Endothelial cell (in vitro differentiated cells): Measurements from ENCODE around the gene CSPG5. TPM values are rescaled to one million over a fixed set of nuclear protein-coding genes. Genes with fewer than 3 reads are reported as not detected.

ENCODE experiments used
- DNase-seq: peaks from one replicate; pipeline ENCODE4 v3.0.0; 2021; ENCODE audit warnings: low spot score
- H3K27ac Mint-ChIP-seq: one replicate; pipeline ENCODE4 v1.8.0; 2021; ENCODE audit warnings: mixed read lengths, inconsistent platforms; ENCODE audit not compliant: unreplicated experiment
- H3K27me3 Mint-ChIP-seq: one replicate; pipeline ENCODE4 v1.8.0; 2021; ENCODE audit warnings: mild to moderate bottlenecking, moderate library complexity, mixed read lengths, inconsistent platforms; ENCODE audit not compliant: unreplicated experiment
- H3K36me3 Mint-ChIP-seq: one replicate; pipeline ENCODE4 v1.8.0; 2021; ENCODE audit warnings: mild to moderate bottlenecking, low read depth, mixed read lengths, inconsistent platforms; ENCODE audit not compliant: unreplicated experiment
- H3K4me1 Mint-ChIP-seq: one replicate; pipeline ENCODE4 v1.8.0; 2021; ENCODE audit warnings: mild to moderate bottlenecking, mixed read lengths, inconsistent platforms; ENCODE audit not compliant: unreplicated experiment
- H3K4me3 Mint-ChIP-seq: one replicate; pipeline ENCODE4 v1.8.0; 2021; ENCODE audit warnings: mild to moderate bottlenecking, mixed read lengths, inconsistent platforms; ENCODE audit not compliant: unreplicated experiment
- H3K9me3 Mint-ChIP-seq: one replicate; pipeline ENCODE4 v1.8.0; 2021; ENCODE audit warnings: mixed read lengths, inconsistent platforms; ENCODE audit not compliant: unreplicated experiment
- total RNA-seq: library from RNA; stranded (reverse); fragmentation: NEBNext Ultra II Directional; extraction: Animal tissue kit (Norgen Biotek cat#: 25700); gene quantifications from one replicate; pipeline ENCODE4 v1.2.1, GENCODE V29; 2021; ENCODE audit not compliant: unreplicated experiment
- TF ChIP-seq, protein P1 (sequence below): fragments of 200-600 bp; sonication (generic); IDR thresholded peaks from one replicate; pipeline ENCODE4 v1.5.0; 2021; ENCODE audit warnings: antibody characterized with exemption; ENCODE audit not compliant: unreplicated experiment

Gene CSPG5
- total RNA-seq, 1 donor from 2014 or later: 0.23 TPM

DNA sequence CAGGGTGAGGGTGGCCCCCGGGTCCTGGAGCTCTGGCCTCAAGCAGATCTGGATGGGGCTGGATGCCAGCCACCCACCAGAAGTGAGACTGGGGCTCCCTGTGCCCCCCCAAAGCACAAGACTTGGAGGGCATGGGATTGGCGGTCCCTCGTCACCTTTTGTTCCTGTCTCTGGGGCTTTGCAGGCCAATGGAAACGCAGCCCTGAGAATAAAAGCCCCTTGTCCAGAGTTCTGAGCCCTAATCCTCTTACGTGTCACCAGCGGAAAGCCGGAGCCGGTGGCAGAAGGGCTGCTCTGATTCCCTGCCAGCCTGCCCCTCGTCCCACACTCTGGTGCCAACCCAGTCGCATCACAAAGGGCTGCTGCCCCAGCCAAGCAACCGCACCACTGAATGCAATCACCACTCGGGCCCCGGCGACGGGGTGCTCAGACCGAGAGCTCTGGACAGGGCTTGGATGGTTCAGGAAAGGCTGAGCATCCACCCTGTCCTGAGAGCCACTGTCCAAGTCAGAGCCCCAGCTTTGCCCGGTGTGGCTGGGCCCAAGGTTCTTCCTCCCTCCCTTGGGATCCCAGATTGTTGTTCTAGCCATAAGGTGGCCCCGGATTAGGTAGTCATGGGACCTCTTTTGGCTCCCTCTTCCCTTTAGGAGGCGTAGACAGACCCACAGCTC lies 42.3 kb downstream of the CSPG5 start:
- Mint-ChIP-seq H3K27me3 (peaks cover 2% of the 10 kb centered on the region), H3K27ac (no peak overlapping the region), H3K36me3 (peaks cover 8% of the 10 kb centered on the region), H3K4me3 (no peak overlapping the region), H3K4me1 (no peaks in the 10 kb centered on the region), H3K9me3 (no peaks in the 10 kb centered on the region)
- TF ChIP-seq, protein P1, sequence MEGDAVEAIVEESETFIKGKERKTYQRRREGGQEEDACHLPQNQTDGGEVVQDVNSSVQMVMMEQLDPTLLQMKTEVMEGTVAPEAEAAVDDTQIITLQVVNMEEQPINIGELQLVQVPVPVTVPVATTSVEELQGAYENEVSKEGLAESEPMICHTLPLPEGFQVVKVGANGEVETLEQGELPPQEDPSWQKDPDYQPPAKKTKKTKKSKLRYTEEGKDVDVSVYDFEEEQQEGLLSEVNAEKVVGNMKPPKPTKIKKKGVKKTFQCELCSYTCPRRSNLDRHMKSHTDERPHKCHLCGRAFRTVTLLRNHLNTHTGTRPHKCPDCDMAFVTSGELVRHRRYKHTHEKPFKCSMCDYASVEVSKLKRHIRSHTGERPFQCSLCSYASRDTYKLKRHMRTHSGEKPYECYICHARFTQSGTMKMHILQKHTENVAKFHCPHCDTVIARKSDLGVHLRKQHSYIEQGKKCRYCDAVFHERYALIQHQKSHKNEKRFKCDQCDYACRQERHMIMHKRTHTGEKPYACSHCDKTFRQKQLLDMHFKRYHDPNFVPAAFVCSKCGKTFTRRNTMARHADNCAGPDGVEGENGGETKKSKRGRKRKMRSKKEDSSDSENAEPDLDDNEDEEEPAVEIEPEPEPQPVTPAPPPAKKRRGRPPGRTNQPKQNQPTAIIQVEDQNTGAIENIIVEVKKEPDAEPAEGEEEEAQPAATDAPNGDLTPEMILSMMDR: no peak
- no peak for DNase-seq

DNA sequence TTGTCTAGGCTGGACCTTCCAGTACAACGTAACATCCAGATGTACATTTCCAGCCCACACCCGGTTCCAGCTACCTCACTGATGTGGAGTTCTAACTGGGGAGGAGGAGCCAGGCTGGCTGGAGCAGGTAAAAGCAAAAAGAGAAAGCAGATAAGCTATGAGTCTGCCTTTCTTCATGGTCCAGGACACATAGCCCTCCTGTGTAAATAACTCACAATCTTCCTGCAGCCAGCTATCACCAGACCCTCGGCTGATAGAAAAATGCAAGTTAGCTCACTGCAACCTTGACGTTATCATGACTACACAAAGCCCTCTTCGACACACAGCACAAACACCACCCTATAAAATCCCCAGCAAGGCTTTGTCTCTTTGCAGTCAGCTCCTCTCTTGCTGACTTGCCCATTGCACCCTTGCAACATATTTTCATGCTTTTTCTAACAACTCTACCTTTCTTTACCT lies 44.6 kb downstream of the CSPG5 start:
- no peaks in the 10 kb centered on the region for H3K4me1 Mint-ChIP-seq
- H3K27ac Mint-ChIP-seq: no peak overlapping the region
- DNase-seq: no peak
- H3K36me3 Mint-ChIP-seq: peaks cover 7% of the 10 kb centered on the region
- peak overlapping the region; percentile 2 for H3K4me3 Mint-ChIP-seq
- H3K9me3 Mint-ChIP-seq: no peaks in the 10 kb centered on the region
- TF ChIP-seq, protein P1: no peak
- peaks cover 2% of the 10 kb centered on the region for H3K27me3 Mint-ChIP-seq

DNA sequence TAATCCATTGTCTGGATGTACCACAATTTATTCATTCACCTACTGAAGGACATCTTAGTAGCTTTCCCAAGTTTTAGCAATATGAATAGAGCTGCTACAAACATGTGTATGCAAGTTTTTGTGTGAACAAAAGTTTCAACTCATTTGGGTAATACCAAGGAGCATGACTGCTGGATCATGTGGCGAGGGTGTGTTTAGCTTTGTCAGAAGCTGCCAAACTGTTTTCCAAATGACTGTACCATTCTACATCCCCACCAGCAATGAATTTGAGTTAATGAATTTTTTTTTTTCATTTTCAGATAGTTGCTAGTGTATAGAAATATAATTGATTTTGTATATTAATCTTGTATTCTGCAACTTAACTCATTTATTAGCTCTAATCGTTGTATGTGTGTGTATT lies 45.2 kb downstream of the CSPG5 start:
- no peak for DNase-seq
- no peak overlapping the region for H3K4me3 Mint-ChIP-seq
- no peaks in the 10 kb centered on the region for H3K4me1 Mint-ChIP-seq
- no peak overlapping the region for H3K27ac Mint-ChIP-seq
- H3K36me3 Mint-ChIP-seq: peaks cover 3% of the 10 kb centered on the region
- TF ChIP-seq, protein P1: no peak
- H3K27me3 Mint-ChIP-seq: peaks cover 2% of the 10 kb centered on the region
- no peaks in the 10 kb centered on the region for H3K9me3 Mint-ChIP-seq

DNA sequence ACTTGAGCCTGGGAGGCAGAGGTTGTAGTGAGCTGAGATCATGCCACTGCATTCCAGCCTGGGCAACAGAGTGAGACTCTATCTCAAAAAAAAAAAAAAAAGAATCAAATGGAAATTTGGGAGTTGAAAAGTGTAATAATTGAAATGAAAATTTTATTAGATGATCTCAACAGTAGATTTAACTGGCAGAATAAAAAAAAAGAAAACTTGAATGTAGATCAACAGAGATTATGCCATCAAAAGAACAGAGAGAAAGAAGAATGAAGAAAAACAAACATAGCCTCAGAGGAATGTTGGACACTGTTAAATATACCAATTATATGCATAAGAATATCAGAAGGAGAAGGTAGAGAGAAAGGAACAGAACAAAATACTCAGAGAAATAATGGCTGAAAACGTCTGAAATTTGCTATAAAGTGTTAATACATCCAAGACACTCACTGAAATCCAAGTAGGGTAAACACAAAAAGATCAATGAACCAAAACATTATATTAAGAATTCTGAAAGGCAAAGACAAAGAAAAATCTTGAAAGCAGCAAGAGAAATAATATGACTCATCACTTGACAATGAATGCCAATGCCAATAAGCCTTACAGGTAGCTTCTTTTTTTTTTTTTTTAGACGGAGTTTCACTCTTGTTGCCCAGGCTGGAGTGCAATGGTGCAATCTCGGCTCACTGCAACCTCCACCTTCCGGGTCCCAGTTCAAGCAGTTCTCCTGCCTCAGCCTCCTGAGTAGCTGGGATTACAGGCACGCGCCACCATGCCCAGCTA lies 50.5 kb downstream of the CSPG5 start:
- Mint-ChIP-seq H3K9me3 (no peaks in the 10 kb centered on the region), H3K4me1 (no peaks in the 10 kb centered on the region), H3K27me3 (no peaks in the 10 kb centered on the region), H3K4me3 (no peak overlapping the region), H3K36me3 (no peaks in the 10 kb centered on the region), H3K27ac (no peak overlapping the region)
- TF ChIP-seq, protein P1: no peak
- DNase-seq: no peak

DNA sequence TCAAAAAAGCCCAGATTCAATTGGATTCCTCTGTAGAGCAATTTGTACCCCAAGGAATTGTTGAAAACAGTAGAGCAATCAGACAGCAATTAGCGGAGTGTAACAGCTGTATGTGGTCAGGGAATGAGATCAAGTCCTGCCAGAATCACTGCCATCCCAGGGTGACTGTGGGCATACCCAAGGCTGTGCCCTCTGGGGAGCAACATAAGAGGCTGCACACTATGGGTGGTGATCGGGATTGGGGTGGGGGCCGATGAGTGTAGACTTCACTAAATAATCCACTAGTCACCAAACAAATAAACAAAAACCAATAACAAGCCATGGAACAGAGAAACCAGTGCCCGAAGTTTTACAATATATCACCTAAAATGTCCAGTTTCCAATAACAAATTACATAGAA lies 53.0 kb downstream of the CSPG5 start:
- Mint-ChIP-seq H3K27me3 (no peaks in the 10 kb centered on the region), H3K9me3 (no peaks in the 10 kb centered on the region), H3K27ac (no peak overlapping the region), H3K4me3 (no peak overlapping the region), H3K36me3 (no peaks in the 10 kb centered on the region), H3K4me1 (no peaks in the 10 kb centered on the region)
- no peak for DNase-seq
- TF ChIP-seq, protein P1: no peak
